Measurements from ENCODE around the gene KLHL40. TPM values are rescaled to one million over a fixed set of nuclear protein-coding genes. Genes with fewer than 3 reads are reported as not detected.

KLHL40 gene
- total and polyA plus RNA-seq, 9 of the 15 experiments (the other 6 are each of a cell fraction or from before 2014, with no cell fraction given): not detected

GRCh38 chr3:42663581-42664437, 21.5 kb upstream of the KLHL40 start:
- ATAC-seq (no peak), FAIRE-seq (no peak), DNase-seq (ENCODE audit: extremely low read depth in 1 of 4, low spot score in 3 of 4) (no peak)
- peaks cover 11% of the 10 kb centered on the region; the same call in 1 of the 2 replicates for H4K20me1 ChIP-seq (replicated peaks; ENCODE audit: control insufficient read depth, insufficient read depth, low read length)
- no peaks in the 10 kb centered on the region for H3K79me2 ChIP-seq (ENCODE audit: control insufficient read depth, insufficient read depth, low read length)
- BruUV-seq (replicated peaks): no TSS peak
- POLR2A ChIA-PET: interaction anchor here (0.6 to 1.1 kb wide), 2 partner anchors 12 to 14 kb away, joined by 3 to 5 read pairs; no protein-coding TSS in a partner anchor
- no peaks in the 10 kb centered on the region for H3K9me3 ChIP-seq (replicated peaks; ENCODE audit: control insufficient read depth, insufficient read depth, low read depth, low read length)
- no peak overlapping the region for H3K4me2 ChIP-seq (ENCODE audit: insufficient read depth, low read length)
- H3K27ac ChIP-seq (ENCODE audit: extremely low read depth, low read depth, low read length): no peak overlapping the region
- in situ Hi-C loops (cut with MboI): no loop called here
- no peaks in the 10 kb centered on the region for H3K9me1 ChIP-seq (ENCODE audit: control insufficient read depth, insufficient read depth, low read length)
- intact Hi-C loops (cut with micrococcal nuclease): no loop called here
- H3K27me3 ChIP-seq (ENCODE audit: control insufficient read depth in 2 of 2, insufficient read depth in 2 of 2, low read length in 2 of 2): 0 out of 5 replicates have a peak, but pooled peaks cover 0 to 6% of the 10 kb centered on the region in 2 experiments
- no peak overlapping the region for H3K4me3 ChIP-seq
- no peaks in the 10 kb centered on the region for H3K36me3 ChIP-seq (ENCODE audit: control insufficient read depth, insufficient read depth, low read length)
- H3K4me1 ChIP-seq (replicated peaks in 1 of 2; ENCODE audit: control insufficient read depth in 2 of 2, insufficient read depth in 2 of 2, low read length in 2 of 2): peaks cover 4 to 17% of the 10 kb centered on the region in 2 experiments; a peak in 4 of 5 replicates
- 63% methylated on average over 31 of the region's 38 CpGs for WGBS (ENCODE audit: insufficient coverage, low coverage, missing lambda C conversion rate)
- no peak overlapping the region for H2AFZ ChIP-seq (ENCODE audit: low read depth, low read length)
- no peak overlapping the region; a peak in 1 of 4 replicates for H3K9ac ChIP-seq (ENCODE audit: insufficient read depth in 1 of 2, low read depth in 2 of 2, low read length in 2 of 2)
- CTCF ChIA-PET (ENCODE audit: low intra/inter-chr PET ratio): no interaction called here
- TF ChIP-seq ZBTB43 (CRISPR knock-in tag; IDR thresholded peaks at IDR 0.05) (no peak), CBFA2T2 (conservative IDR thresholded peaks at IDR 0.05) (no peak), NONO (IDR thresholded peaks at IDR 0.05; ENCODE audit: low read depth in 2 of 2, low read length in 1 of 2) (no peak), HBP1 (CRISPR knock-in tag; IDR thresholded peaks at IDR 0.05) (no peak), SMARCA4 (IDR thresholded peaks at IDR 0.05) (no peak), POLR2G (IDR thresholded peaks at IDR 0.05; ENCODE audit: low read depth, low read length) (no peak), CREB1 (IDR thresholded peaks at IDR 0.05) (no peak), CREB1 (CRISPR knock-in tag; IDR thresholded peaks at IDR 0.05) (no peak), PHB2 (IDR thresholded peaks at IDR 0.05; ENCODE audit: low read depth) (no peak), PPARD (CRISPR knock-in tag; IDR thresholded peaks at IDR 0.05) (no peak), STAT6 (CRISPR knock-in tag; IDR thresholded peaks at IDR 0.05) (no peak), YBX1 (IDR thresholded peaks at IDR 0.05) (no peak)
